IPS-15b (cell line): ENCODE measurements around the gene ST6GALNAC6.

Source experiments
- H3K27me3 ChIP-seq: one replicate; pipeline ENCODE4 v1.6.1; 2013; ENCODE audit warnings: low read length; ENCODE audit not compliant: control insufficient read depth, insufficient read depth
- H3K36me3 ChIP-seq: one replicate; pipeline ENCODE4 v1.6.1; 2013; ENCODE audit warnings: low read length; ENCODE audit not compliant: control insufficient read depth, insufficient read depth
- H3K4me1 ChIP-seq: one replicate; pipeline ENCODE4 v1.6.1; 2013; ENCODE audit warnings: mild to moderate bottlenecking, low read length; ENCODE audit not compliant: control insufficient read depth, insufficient read depth
- H3K4me3 ChIP-seq: one replicate; pipeline ENCODE4 v1.5.1; 2013; ENCODE audit warnings: low read depth, low read length
- H3K9ac ChIP-seq: one replicate; pipeline ENCODE4 v1.6.1; 2013; ENCODE audit warnings: low read depth, mild to moderate bottlenecking, low read length
- H3K9me3 ChIP-seq: one replicate; pipeline ENCODE4 v1.6.1; 2013; ENCODE audit warnings: mild to moderate bottlenecking, low read length; ENCODE audit not compliant: control insufficient read depth, insufficient read depth

ST6GALNAC6 gene

DNA sequence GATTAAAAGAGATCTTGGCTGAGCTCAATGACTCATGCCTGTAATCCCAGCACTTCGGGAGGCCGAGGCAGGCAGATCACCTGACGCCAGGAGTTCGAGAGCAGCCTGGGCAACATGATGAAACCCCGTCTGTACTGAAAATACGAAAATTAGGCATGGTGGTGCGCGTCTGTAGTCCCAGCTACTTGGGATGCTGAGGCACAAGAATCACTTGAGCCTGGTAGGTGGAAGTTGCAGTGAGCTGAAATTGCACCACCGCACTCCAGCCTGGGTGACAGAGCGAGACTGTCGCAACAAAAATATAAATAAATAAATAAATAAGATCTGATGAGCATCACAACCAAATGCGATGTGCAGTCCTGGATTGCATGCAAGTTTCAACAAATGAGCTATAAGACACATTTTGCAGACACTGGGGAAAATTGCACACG is 36.2 kb downstream of the ST6GALNAC6 start:
- Histone ChIP-seq H3K27me3 (no peaks in the 10 kb centered on the region), H3K9ac (no peak overlapping the region), H3K4me1 (no peaks in the 10 kb centered on the region), H3K36me3 (no peaks in the 10 kb centered on the region), H3K9me3 (no peaks in the 10 kb centered on the region), H3K4me3 (no peak overlapping the region)

DNA sequence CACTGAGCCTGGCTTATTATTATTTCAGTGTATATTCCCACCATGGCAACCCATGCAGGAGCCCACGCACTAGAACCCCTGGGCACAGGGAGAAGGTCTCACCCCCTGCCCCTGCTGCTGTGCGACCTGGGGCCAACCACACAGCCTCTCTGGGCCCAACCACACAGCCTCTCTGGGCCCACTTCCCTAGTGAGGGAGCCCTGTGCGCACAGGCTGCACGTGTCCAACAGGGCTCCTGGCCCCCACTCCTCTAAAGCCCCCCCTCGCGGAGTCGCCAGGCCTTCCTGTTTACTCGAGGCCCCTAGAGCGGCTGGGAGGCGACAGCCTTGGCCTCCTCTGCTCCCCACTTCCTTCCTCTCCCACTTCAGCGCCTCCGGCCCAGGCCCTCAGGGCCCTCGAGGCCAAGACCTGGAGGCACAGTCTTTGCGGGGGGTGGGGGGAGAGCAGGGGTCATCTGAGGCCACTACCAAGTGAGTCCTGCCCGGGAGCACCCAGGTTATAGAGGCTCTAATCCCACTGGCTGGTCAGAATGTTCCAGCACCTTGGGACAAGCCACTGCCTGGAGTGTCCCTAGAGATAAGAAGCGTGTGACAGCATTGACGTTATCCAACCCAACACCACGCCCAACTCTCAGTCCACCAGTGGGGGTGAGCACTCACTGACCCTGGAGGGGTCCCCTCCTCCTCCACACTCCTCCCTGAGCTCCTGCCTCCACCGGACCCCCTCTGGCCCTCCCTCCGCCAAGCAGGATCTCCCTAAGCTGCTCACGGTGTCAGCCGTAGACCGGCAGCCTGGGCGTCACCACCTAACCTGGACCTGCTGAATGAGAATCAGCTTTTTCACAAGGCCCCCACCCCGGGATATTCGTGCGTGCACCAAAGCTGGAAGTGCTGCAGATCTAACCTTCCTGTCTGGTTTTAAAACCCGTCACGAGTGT is 37.1 kb downstream of the ST6GALNAC6 start:
- no peak overlapping the region for H3K4me3 ChIP-seq
- no peaks in the 10 kb centered on the region for H3K4me1 ChIP-seq
- H3K9ac ChIP-seq = no peak overlapping the region
- H3K36me3 ChIP-seq = no peaks in the 10 kb centered on the region
- no peaks in the 10 kb centered on the region for H3K9me3 ChIP-seq
- H3K27me3 ChIP-seq = no peaks in the 10 kb centered on the region

GRCh38 chr9:127860779-127861178 is 38.6 kb downstream of the ST6GALNAC6 start:
- Histone ChIP-seq H3K9me3 (no peaks in the 10 kb centered on the region), H3K36me3 (no peaks in the 10 kb centered on the region), H3K9ac (no peak overlapping the region), H3K4me1 (no peaks in the 10 kb centered on the region), H3K4me3 (no peak overlapping the region), H3K27me3 (no peaks in the 10 kb centered on the region)

DNA sequence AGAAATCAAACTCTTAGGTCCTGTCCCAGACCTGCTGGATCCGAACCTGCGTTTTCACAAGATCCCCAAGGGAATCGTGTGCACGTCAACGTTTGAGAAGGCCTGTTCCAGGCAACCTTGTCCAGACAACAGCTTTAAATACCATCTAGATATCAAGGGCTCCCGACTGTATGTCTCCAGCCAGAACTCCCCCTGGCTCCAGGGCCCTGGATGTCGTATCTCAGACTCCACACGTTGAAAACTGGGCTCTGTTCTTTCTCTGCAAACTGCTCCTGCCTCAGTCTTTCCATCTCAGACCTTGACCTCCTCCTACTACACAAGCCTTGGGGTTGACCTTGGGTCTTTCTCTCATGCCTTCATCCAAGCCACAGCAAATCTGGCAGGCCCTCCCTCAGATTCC is 39.1 kb downstream of the ST6GALNAC6 start:
- no peaks in the 10 kb centered on the region for H3K36me3 ChIP-seq
- H3K9me3 ChIP-seq = no peaks in the 10 kb centered on the region
- no peak overlapping the region for H3K4me3 ChIP-seq
- no peak overlapping the region for H3K9ac ChIP-seq
- H3K27me3 ChIP-seq = no peaks in the 10 kb centered on the region
- H3K4me1 ChIP-seq = no peaks in the 10 kb centered on the region

DNA sequence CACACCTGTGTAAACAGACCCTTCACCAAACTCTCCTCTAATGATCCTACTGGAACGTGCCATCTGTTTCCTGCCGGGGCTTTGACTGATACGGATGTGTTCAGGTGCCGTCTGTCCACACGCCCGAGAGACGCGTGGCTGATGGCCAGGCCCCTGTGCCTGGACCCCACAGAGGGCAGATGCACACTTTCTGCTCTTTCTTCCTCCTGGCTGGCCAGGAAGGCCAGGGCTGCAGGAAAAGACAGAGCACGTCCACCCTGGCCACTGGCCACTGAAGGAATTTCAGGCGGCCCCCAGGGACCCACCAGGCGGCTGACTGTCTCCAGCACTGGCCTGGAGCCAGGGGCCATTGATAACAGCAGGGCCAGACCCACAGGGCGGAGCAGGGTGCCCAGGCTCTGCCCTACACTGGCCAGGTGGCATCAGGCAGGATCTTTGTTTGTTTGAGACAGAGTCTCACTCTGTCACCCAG is 41.3 kb downstream of the ST6GALNAC6 start:
- no peaks in the 10 kb centered on the region for H3K36me3 ChIP-seq
- no peaks in the 10 kb centered on the region for H3K9me3 ChIP-seq
- no peaks in the 10 kb centered on the region for H3K4me1 ChIP-seq
- no peak overlapping the region for H3K4me3 ChIP-seq
- no peaks in the 10 kb centered on the region for H3K27me3 ChIP-seq
- H3K9ac ChIP-seq = no peak overlapping the region

DNA sequence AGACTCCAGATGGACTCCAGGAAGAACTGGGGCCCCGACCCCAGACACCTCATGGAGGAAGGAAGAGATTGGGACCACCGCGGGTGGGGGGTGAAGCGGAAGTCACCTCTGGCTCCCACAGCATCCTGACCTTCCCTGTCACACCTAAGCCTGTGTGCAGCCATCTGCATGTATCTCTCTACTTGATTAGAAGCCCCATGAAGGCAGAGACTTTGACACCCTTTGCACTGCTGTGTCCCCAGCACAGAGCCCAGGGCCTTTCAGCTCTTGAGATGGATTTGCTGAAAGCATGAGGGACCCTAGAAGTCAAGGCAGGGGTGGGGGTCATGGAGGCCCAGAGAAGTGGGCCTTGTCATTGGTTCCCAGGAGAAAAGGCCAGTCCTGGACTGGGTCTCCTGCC is 42.1 kb downstream of the ST6GALNAC6 start:
- Histone ChIP-seq H3K9me3 (no peaks in the 10 kb centered on the region), H3K9ac (no peak overlapping the region), H3K4me3 (no peak overlapping the region), H3K36me3 (no peaks in the 10 kb centered on the region), H3K4me1 (no peaks in the 10 kb centered on the region), H3K27me3 (no peaks in the 10 kb centered on the region)

- no peak overlapping the region for H3K4me3 ChIP-seq
- H3K9me3 ChIP-seq = no peaks in the 10 kb centered on the region
- no peaks in the 10 kb centered on the region for H3K27me3 ChIP-seq
- H3K36me3 ChIP-seq = no peaks in the 10 kb centered on the region
- H3K9ac ChIP-seq = no peak overlapping the region
- H3K4me1 ChIP-seq = no peaks in the 10 kb centered on the region
Observed at GRCh38 chr9:127856729-127857116, 42.7 kb downstream of the ST6GALNAC6 start.

GRCh38 chr9:127856094-127856728 is 43.2 kb downstream of the ST6GALNAC6 start:
- Histone ChIP-seq H3K36me3 (no peaks in the 10 kb centered on the region), H3K4me1 (no peaks in the 10 kb centered on the region), H3K9ac (no peak overlapping the region), H3K4me3 (no peak overlapping the region), H3K27me3 (no peaks in the 10 kb centered on the region), H3K9me3 (no peaks in the 10 kb centered on the region)

GRCh38 chr9:127855522-127855921 is 43.9 kb downstream of the ST6GALNAC6 start:
- Histone ChIP-seq H3K9me3 (no peaks in the 10 kb centered on the region), H3K9ac (no peak overlapping the region), H3K4me1 (no peaks in the 10 kb centered on the region), H3K36me3 (no peaks in the 10 kb centered on the region), H3K4me3 (no peak overlapping the region), H3K27me3 (no peaks in the 10 kb centered on the region)

- Histone ChIP-seq H3K9me3 (no peaks in the 10 kb centered on the region), H3K27me3 (no peaks in the 10 kb centered on the region), H3K9ac (no peak overlapping the region), H3K4me3 (no peak overlapping the region), H3K36me3 (no peaks in the 10 kb centered on the region), H3K4me1 (no peaks in the 10 kb centered on the region)
Observed at GRCh38 chr9:127854960-127855359, 44.4 kb downstream of the ST6GALNAC6 start.

DNA sequence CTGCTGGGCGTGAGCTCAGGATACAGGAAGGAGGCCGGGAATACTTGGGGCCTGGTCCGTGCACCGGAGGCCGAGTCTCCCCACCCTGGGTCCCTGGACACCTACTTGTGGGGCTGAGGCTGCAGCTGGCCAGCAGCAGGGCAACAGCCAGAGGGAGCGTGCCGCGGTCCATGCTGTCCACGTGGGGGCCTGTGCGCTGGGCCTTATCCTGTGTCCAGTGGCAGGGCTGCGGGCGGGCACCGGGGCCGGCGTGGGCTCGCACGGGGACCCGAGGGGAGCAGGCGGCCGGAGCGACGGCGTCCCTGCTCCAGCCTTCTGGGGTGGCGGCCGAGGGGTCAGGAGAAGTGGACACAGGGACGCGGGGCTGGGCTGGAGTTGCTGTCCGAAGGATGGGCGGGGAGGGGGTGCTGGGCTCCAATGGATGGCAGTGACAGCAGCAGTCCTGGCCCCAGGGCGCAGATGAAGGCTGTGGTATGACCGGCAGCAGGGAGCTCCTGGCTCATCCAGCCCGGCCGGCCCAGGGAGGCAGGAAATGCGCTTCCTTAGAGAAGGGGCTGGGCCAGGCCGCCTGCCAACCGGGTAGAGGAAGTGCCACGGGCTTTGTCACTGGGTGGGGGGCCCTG is 45.1 kb downstream of the ST6GALNAC6 start, which contains the start of gene ENG:
Gene ENG, minus strand, starts transcription at position 475 of the 623 bp plus-strand sequence. Its CDS starts 303 bp downstream, at position 172.
- Histone ChIP-seq H3K27me3 (no peaks in the 10 kb centered on the region), H3K9me3 (peaks cover 2% of the 10 kb centered on the region), H3K4me3 (no peak within 1 kb of the TSS), H3K36me3 (no peaks in the 10 kb centered on the region), H3K4me1 (no peaks in the 10 kb centered on the region), H3K9ac (no peak within 1 kb of the TSS)
